T47D (cell line): ENCODE data around the gene SSH2.
A peak's percentile ranks its signal among the peaks of the same experiment; 100 is the strongest.

ENCODE experiments used
- DNase-seq, 2 experiments: peaks; one replicate each; pipeline versions ENCODE4 v3.0.0 to v3.0.0-alpha.2; 2011 to 2012; ENCODE audit warnings: low read depth in 1 of 2, low spot score in 1 of 2
- JUND ChIP-seq: IDR thresholded peaks from 2 replicates; pipeline ENCODE4 v1.6.1; 2012; ENCODE audit warnings: low read depth
- in situ Hi-C: cut with HindIII; loops from 2 replicates; pipeline ENCODE4 v1.10.0; 2016; ENCODE audit warnings: low sequenced_read_pairs, low pct_unique_long_range_greater_than_20kb

SSH2 gene

GRCh38 chr17:29722411-29723198 lies 207.4 kb downstream of the SSH2 start:
- in situ Hi-C loops: no loop called here
- no peak for TF ChIP-seq JUND
- peak in 1 of 2 experiments; percentile 62 for DNase-seq

GRCh38 chr17:29720551-29720950 lies 209.5 kb downstream of the SSH2 start:
- in situ Hi-C loops: no loop called here
- TF ChIP-seq JUND: no peak
- DNase-seq: no peak

GRCh38 chr17:29719469-29719868 lies 210.6 kb downstream of the SSH2 start:
- in situ Hi-C loops: no loop called here

GRCh38 chr17:29718446-29719039 lies 211.5 kb downstream of the SSH2 start:
- TF ChIP-seq JUND: no peak
- DNase-seq: no peak
- in situ Hi-C loops: no loop called here

More at GRCh38 chr17:29719469-29719868, 210.6 kb downstream of the SSH2 start:
- no peak for DNase-seq
- no peak for TF ChIP-seq JUND

GRCh38 chr17:29717817-29718216 lies 212.2 kb downstream of the SSH2 start:
- TF ChIP-seq JUND: no peak
- in situ Hi-C loops: no loop called here
- no peak for DNase-seq

GRCh38 chr17:29716566-29716965 lies 213.5 kb downstream of the SSH2 start:
- in situ Hi-C loops: no loop called here
- no peak for DNase-seq
- TF ChIP-seq JUND: no peak

- TF ChIP-seq JUND: no peak
- no peak for DNase-seq
- in situ Hi-C loops: no loop called here
Measured at GRCh38 chr17:29715680-29716079, 214.3 kb downstream of the SSH2 start.

- in situ Hi-C loops: no loop called here
- TF ChIP-seq JUND: no peak
- DNase-seq: no peak
Measured at GRCh38 chr17:29714146-29714545, 215.9 kb downstream of the SSH2 start.

- no peak for DNase-seq
- TF ChIP-seq JUND: no peak
Measured at GRCh38 chr17:29713626-29714025, 216.4 kb downstream of the SSH2 start.

GRCh38 chr17:29711588-29712385 lies 218.2 kb downstream of the SSH2 start:
- no peak for DNase-seq
- in situ Hi-C loops: no loop called here
- TF ChIP-seq JUND: no peak

More at GRCh38 chr17:29713626-29714025, 216.4 kb downstream of the SSH2 start:
- in situ Hi-C loops: no loop called here

GRCh38 chr17:29710891-29711418 lies 219.1 kb downstream of the SSH2 start:
- TF ChIP-seq JUND: no peak
- in situ Hi-C loops: no loop called here
- DNase-seq: peak in 1 of 2 experiments; percentile 55

GRCh38 chr17:29710520-29710884 lies 219.5 kb downstream of the SSH2 start:
- in situ Hi-C loops: no loop called here

More at GRCh38 chr17:29710520-29710884, 219.5 kb downstream of the SSH2 start:
- TF ChIP-seq JUND: no peak
- DNase-seq: no peak
